Vagina (tissue), 2 donors: ENCODE results near the gene CDC14A. TPM values are rescaled to one million over a fixed set of nuclear protein-coding genes. Genes with fewer than 3 reads are reported as not detected.

Experiments used
- DNase-seq, 2 donors: peaks; one replicate each; pipeline ENCODE4 v3.0.0-alpha.2; 2017; ENCODE audit errors: extremely low spot score in 2 of 2
- H3K27ac ChIP-seq: fragments of 200-600 bp; sonication (generic); one replicate; pipeline ENCODE4 v1.5.1; 2019
- H3K27me3 ChIP-seq: fragments of 200-600 bp; sonication (generic); one replicate; pipeline ENCODE4 v1.5.1; 2019
- H3K36me3 ChIP-seq, 2 donors: fragments of 200-600 bp; sonication (generic); one replicate each; pipeline ENCODE4 v1.5.1; 2017 to 2019
- H3K4me1 ChIP-seq: fragments of 200-600 bp; sonication (generic); one replicate; pipeline ENCODE4 v1.5.1; 2019
- H3K4me3 ChIP-seq, 2 donors: fragments of 200-600 bp; sonication (generic); 1 replicate in 1 of 2; 2 replicates in 1 of 2; pipeline ENCODE4 v1.5.1; 2016 to 2019
- H3K9me3 ChIP-seq: fragments of 200-600 bp; sonication (generic); one replicate; pipeline ENCODE4 v1.5.1; 2019
- POLR2A ChIP-seq, 2 donors: fragments of 450-650 bp; IDR thresholded peaks; one replicate each; pipeline ENCODE4 v1.6.1; 2017; ENCODE audit warnings: antibody characterized with exemption in 2 of 2, mild to moderate bottlenecking in 2 of 2, moderate library complexity in 2 of 2
- POLR2AphosphoS5 ChIP-seq, 2 donors: sonication (generic); formaldehyde crosslinking; IDR thresholded peaks; one replicate each; pipeline ENCODE4 v1.9.0; 2017; ENCODE audit warnings: antibody characterized with exemption in 2 of 2, mild to moderate bottlenecking in 2 of 2, low read depth in 1 of 2; ENCODE audit not compliant: insufficient read depth in 1 of 2
- intact Hi-C: fragments of 100-400 bp; cut with DNase I; formaldehyde crosslinking; loops from one replicate; pipeline ENCODE4 v1.15.1; 2023
- total RNA-seq: library from RNA; depleted of rRNA; stranded (reverse); fragments of >200 nt; gene quantifications from one replicate; pipeline ENCODE4 v1.2.3, GENCODE V29; 2016
- TF ChIP-seq, protein P1 (sequence below), 3 experiments: fragments of 450-650 bp in 2 of 3; fragments of 200-600 bp in 1 of 3; sonication (generic) in 1 of 3; IDR thresholded peaks; one replicate each; pipeline ENCODE4 v1.5.1; 2017 to 2019; ENCODE audit warnings: antibody characterized with exemption in 3 of 3, mild to moderate bottlenecking in 2 of 3, moderate library complexity in 2 of 3

CDC14A gene
- total RNA-seq, 1 donor from 2014 or later: 14.5 TPM

DNA sequence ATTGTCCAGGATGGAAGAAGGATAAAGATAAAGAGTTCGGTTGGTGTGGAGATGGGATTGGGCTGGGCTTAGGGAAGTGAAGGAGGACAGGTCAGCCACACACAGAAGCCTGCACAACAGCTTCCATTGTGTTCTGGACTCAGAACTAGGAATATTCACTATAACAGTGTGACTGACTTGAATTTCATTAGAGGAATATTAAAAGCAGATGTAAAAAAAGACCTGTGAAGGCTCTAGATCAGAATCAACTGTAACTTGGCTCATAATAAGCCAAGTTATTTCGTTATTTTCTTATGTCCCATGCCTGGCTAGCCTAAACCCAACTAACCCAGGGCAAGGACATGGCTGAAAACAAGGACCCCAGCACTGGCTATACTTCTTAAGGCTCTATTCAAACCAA, 129.0 kb downstream of the CDC14A start:
- Histone ChIP-seq H3K27ac (no peak overlapping the region), H3K36me3 (peaks cover 0 to 10% of the 10 kb centered on the region in 2 donors), H3K4me3 (no peak overlapping the region), H3K27me3 (no peaks in the 10 kb centered on the region), H3K9me3 (no peaks in the 10 kb centered on the region), H3K4me1 (no peaks in the 10 kb centered on the region)
- TF ChIP-seq POLR2A (IDR thresholded peaks at IDR 0.05): no peak
- TF ChIP-seq, protein P1, sequence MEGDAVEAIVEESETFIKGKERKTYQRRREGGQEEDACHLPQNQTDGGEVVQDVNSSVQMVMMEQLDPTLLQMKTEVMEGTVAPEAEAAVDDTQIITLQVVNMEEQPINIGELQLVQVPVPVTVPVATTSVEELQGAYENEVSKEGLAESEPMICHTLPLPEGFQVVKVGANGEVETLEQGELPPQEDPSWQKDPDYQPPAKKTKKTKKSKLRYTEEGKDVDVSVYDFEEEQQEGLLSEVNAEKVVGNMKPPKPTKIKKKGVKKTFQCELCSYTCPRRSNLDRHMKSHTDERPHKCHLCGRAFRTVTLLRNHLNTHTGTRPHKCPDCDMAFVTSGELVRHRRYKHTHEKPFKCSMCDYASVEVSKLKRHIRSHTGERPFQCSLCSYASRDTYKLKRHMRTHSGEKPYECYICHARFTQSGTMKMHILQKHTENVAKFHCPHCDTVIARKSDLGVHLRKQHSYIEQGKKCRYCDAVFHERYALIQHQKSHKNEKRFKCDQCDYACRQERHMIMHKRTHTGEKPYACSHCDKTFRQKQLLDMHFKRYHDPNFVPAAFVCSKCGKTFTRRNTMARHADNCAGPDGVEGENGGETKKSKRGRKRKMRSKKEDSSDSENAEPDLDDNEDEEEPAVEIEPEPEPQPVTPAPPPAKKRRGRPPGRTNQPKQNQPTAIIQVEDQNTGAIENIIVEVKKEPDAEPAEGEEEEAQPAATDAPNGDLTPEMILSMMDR (IDR thresholded peaks at IDR 0.05): no peak
- no peak for DNase-seq
- intact Hi-C loops: no loop called here

DNA sequence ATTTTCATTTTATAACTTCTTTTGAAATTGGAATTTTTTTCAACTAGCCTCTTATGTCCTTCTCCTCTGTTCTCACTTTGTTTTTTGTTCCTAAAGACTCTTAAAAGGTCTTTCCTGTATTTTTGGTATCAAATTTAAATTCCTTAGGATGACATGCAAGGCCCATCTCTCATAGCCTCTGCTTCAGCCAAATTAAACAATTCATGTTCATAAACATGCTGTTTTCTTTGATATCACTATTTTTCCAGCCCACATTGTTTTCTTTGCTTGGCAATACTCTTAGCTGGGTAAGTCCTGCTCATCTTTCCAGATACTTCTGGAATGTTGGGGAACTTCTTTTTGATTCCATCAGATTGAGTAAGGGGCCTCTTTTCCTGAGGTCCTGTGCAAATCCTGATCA, 129.9 kb downstream of the CDC14A start:
- no peaks in the 10 kb centered on the region for H3K27me3 ChIP-seq
- H3K9me3 ChIP-seq: no peaks in the 10 kb centered on the region
- H3K4me1 ChIP-seq: no peaks in the 10 kb centered on the region
- DNase-seq: no peak
- no peak overlapping the region for H3K27ac ChIP-seq
- intact Hi-C loops: no loop called here
- H3K36me3 ChIP-seq: peaks cover 0 to 10% of the 10 kb centered on the region in 2 donors
- no peak overlapping the region for H3K4me3 ChIP-seq
- TF ChIP-seq POLR2A (IDR thresholded peaks at IDR 0.05) (no peak), POLR2AphosphoS5 (IDR thresholded peaks at IDR 0.05; ENCODE audit: insufficient read depth in 1 of 2, low read depth in 1 of 2) (no peak)
- TF ChIP-seq, protein P1 (IDR thresholded peaks at IDR 0.05): no peak

DNA sequence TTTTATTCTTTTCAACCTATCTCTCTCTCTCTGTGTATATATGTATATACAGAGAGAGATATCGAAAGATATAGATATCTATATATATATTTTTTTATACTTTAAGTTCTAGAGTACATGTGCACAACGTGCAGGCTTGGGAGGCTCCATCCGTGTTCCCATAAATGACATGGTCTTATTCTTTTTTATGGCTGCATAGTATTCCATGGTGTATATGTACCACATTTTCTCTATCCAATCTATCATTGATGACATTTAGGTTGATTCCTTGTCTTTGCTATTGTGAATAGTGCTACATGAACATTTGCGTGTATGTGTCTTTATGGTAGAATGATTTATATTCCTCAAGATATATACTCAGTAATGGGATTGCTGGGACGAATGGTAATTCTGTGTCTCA, 130.4 kb downstream of the CDC14A start:
- H3K27ac ChIP-seq: no peak overlapping the region
- no peaks in the 10 kb centered on the region for H3K27me3 ChIP-seq
- H3K4me3 ChIP-seq: no peak overlapping the region
- H3K36me3 ChIP-seq: peaks cover 0 to 10% of the 10 kb centered on the region in 2 donors
- DNase-seq: no peak
- intact Hi-C loops: no loop called here
- TF ChIP-seq, protein P1 (IDR thresholded peaks at IDR 0.05): no peak
- no peak for TF ChIP-seq POLR2AphosphoS5 (IDR thresholded peaks at IDR 0.05; ENCODE audit: insufficient read depth in 1 of 2, low read depth in 1 of 2)
- no peak for TF ChIP-seq POLR2A (IDR thresholded peaks at IDR 0.05)
- H3K4me1 ChIP-seq: no peaks in the 10 kb centered on the region
- no peaks in the 10 kb centered on the region for H3K9me3 ChIP-seq

DNA sequence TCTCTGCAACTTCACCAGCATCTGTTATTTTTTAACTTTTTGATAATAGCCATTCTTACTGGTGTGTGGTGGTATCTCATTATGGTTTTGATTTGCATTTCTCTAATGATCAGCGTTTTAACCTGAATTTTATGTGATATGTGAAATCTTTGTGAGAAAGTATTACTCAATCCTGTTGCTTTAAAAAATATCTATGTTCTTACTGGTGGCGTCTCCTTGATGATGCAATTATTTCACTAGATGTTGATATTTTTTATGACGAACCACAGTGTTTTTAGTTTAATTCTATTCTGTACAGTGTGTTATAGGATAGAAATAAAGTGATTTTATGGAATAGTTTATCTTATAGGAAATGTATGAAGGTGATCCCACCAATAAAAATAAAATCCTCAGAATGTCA, 130.9 kb downstream of the CDC14A start:
- Histone ChIP-seq H3K4me3 (no peak overlapping the region), H3K36me3 (peaks cover 0 to 10% of the 10 kb centered on the region in 2 donors), H3K27me3 (no peaks in the 10 kb centered on the region), H3K9me3 (no peaks in the 10 kb centered on the region), H3K27ac (no peak overlapping the region), H3K4me1 (no peaks in the 10 kb centered on the region)
- DNase-seq: no peak
- TF ChIP-seq, protein P1 (IDR thresholded peaks at IDR 0.05): no peak
- TF ChIP-seq POLR2A (IDR thresholded peaks at IDR 0.05): no peak
- no peak for TF ChIP-seq POLR2AphosphoS5 (IDR thresholded peaks at IDR 0.05; ENCODE audit: insufficient read depth in 1 of 2, low read depth in 1 of 2)
- intact Hi-C loops: no loop called here

DNA sequence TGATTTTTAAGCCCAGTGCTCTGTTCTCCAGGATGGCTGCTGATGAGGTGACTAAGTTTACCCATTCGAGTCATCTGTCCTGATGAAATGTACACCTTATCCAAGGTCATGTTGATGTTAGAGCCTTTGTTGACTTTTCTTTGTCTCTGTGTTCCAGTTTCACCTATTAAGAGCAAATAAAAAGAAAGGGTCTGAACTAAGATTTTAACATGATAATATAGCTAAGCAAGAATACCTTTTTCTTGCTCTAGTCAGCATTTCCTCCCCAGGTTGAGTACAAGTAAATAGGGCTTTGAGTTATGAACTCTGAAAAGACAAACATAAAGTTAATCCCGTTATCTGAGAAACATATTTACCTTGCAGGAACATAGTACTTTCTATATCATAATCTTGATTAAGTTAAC, 133.6 kb downstream of the CDC14A start:
- H3K27me3 ChIP-seq: no peaks in the 10 kb centered on the region
- no peaks in the 10 kb centered on the region for H3K9me3 ChIP-seq

More for the DNA sequence above, 133.6 kb downstream of the CDC14A start:
- TF ChIP-seq POLR2AphosphoS5 (IDR thresholded peaks at IDR 0.05; ENCODE audit: insufficient read depth in 1 of 2, low read depth in 1 of 2): no peak
- TF ChIP-seq POLR2A (IDR thresholded peaks at IDR 0.05): no peak
- TF ChIP-seq, protein P1 (IDR thresholded peaks at IDR 0.05): no peak
- intact Hi-C loops: no loop called here
- no peaks in the 10 kb centered on the region for H3K4me1 ChIP-seq
- no peak for DNase-seq
- no peak overlapping the region for H3K4me3 ChIP-seq
- H3K27ac ChIP-seq: no peak overlapping the region
- H3K36me3 ChIP-seq: peaks cover 0 to 10% of the 10 kb centered on the region in 2 donors
